Measurements from ENCODE around the gene RUNX2. TPM values are rescaled to one million over a fixed set of nuclear protein-coding genes. Genes with fewer than 3 reads are reported as not detected.

Gene RUNX2
- total and polyA plus RNA-seq, 4 donors: 0.09 to 1.5 (median 0.75) TPM

- no peak overlapping the region for H3K27ac ChIP-seq (ENCODE audit: low read depth in 1 of 2, low read length in 2 of 2)
- no peaks in the 10 kb centered on the region for H3K36me3 ChIP-seq (ENCODE audit: control insufficient read depth in 4 of 4, insufficient read depth in 3 of 4, low read depth in 1 of 4, low read length in 3 of 4)
- no peaks in the 10 kb centered on the region for H3K9me3 ChIP-seq (ENCODE audit: control insufficient read depth in 4 of 4, low read length in 3 of 4)
- H3K4me3 ChIP-seq (ENCODE audit: low read depth in 1 of 3, low read length in 3 of 3): no peak overlapping the region
- H3K4me1 ChIP-seq (ENCODE audit: control insufficient read depth in 4 of 4, insufficient read depth in 4 of 4, low read length in 3 of 4): peaks cover 0 to 7% (median 4%) of the 10 kb centered on the region in 4 donors
- TF ChIP-seq RXRA (IDR thresholded peaks at IDR 0.05) (no peak), REST (IDR thresholded peaks at IDR 0.05) (no peak), HNF4A (conservative IDR thresholded peaks at IDR 0.05) (no peak), NR2F2 (IDR thresholded peaks at IDR 0.05) (no peak), YY1 (IDR thresholded peaks at IDR 0.05) (no peak), FOXA2 (IDR thresholded peaks at IDR 0.05) (no peak), RAD21 (IDR thresholded peaks at IDR 0.05) (no peak), TAF1 (conservative IDR thresholded peaks at IDR 0.05) (no peak), FOXA1 (IDR thresholded peaks at IDR 0.05) (no peak), SP1 (IDR thresholded peaks at IDR 0.05) (no peak), CTCF (IDR thresholded peaks at IDR 0.05; ENCODE audit: low read depth, low read length, missing input control) (no peak), GABPA (IDR thresholded peaks at IDR 0.05 in 1 of 2, conservative IDR thresholded peaks at IDR 0.05 in 1 of 2) (no peak)
- TF ChIP-seq, protein P1, sequence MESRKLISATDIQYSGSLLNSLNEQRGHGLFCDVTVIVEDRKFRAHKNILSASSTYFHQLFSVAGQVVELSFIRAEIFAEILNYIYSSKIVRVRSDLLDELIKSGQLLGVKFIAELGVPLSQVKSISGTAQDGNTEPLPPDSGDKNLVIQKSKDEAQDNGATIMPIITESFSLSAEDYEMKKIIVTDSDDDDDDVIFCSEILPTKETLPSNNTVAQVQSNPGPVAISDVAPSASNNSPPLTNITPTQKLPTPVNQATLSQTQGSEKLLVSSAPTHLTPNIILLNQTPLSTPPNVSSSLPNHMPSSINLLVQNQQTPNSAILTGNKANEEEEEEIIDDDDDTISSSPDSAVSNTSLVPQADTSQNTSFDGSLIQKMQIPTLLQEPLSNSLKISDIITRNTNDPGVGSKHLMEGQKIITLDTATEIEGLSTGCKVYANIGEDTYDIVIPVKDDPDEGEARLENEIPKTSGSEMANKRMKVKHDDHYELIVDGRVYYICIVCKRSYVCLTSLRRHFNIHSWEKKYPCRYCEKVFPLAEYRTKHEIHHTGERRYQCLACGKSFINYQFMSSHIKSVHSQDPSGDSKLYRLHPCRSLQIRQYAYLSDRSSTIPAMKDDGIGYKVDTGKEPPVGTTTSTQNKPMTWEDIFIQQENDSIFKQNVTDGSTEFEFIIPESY (IDR thresholded peaks at IDR 0.05): no peak
- no peak overlapping the region for H3K9ac ChIP-seq (ENCODE audit: low read depth in 1 of 2, low read length in 2 of 2)
- DNase-seq (ENCODE audit: low spot score): no peak
- H3K27me3 ChIP-seq (ENCODE audit: control insufficient read depth in 4 of 4, insufficient read depth in 4 of 4, low read length in 3 of 4): peaks cover 3 to 7% (median 6%) of the 10 kb centered on the region in 4 donors
- 84% methylated on average over 3 of the region's 3 CpGs for WGBS
These were observed 338.7 kb downstream of the RUNX2 start for GRCh38 chr6:45666846-45667245.

GRCh38 chr6:45667300-45667699 is 339.2 kb downstream of the RUNX2 start:
- TF ChIP-seq CTCF (IDR thresholded peaks at IDR 0.05; ENCODE audit: low read depth, low read length, missing input control): no peak
- TF ChIP-seq, protein P2, sequence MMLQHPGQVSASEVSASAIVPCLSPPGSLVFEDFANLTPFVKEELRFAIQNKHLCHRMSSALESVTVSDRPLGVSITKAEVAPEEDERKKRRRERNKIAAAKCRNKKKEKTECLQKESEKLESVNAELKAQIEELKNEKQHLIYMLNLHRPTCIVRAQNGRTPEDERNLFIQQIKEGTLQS (IDR thresholded peaks at IDR 0.05): no peak
- TF ChIP-seq GABPA (IDR thresholded peaks at IDR 0.05 in 1 of 2, conservative IDR thresholded peaks at IDR 0.05 in 1 of 2): no peak
- TF ChIP-seq RAD21 (IDR thresholded peaks at IDR 0.05): no peak
- TF ChIP-seq YY1 (IDR thresholded peaks at IDR 0.05): no peak
- TF ChIP-seq FOXA1 (IDR thresholded peaks at IDR 0.05): no peak

More at GRCh38 chr6:45667300-45667699, 339.2 kb downstream of the RUNX2 start:
- WGBS: 74% methylated on average over 6 of the region's 6 CpGs
- H3K4me1 ChIP-seq (ENCODE audit: control insufficient read depth in 4 of 4, insufficient read depth in 4 of 4, low read length in 3 of 4): peaks cover 0 to 7% (median 4%) of the 10 kb centered on the region in 4 donors
- H3K27ac ChIP-seq (ENCODE audit: low read depth in 1 of 2, low read length in 2 of 2): no peak overlapping the region
- H3K36me3 ChIP-seq (ENCODE audit: control insufficient read depth in 4 of 4, insufficient read depth in 3 of 4, low read depth in 1 of 4, low read length in 3 of 4): no peaks in the 10 kb centered on the region
- no peak for DNase-seq (ENCODE audit: low spot score)
- H3K4me3 ChIP-seq (ENCODE audit: low read depth in 1 of 3, low read length in 3 of 3): no peak overlapping the region
- no peaks in the 10 kb centered on the region for H3K9me3 ChIP-seq (ENCODE audit: control insufficient read depth in 4 of 4, low read length in 3 of 4)
- H3K27me3 ChIP-seq (ENCODE audit: control insufficient read depth in 4 of 4, insufficient read depth in 4 of 4, low read length in 3 of 4): peaks cover 3 to 6% (median 6%) of the 10 kb centered on the region in 4 donors
- no peak overlapping the region for H3K9ac ChIP-seq (ENCODE audit: low read depth in 1 of 2, low read length in 2 of 2)

Measured in liver (tissue), 9 donors.